SU-DHL-6 (cell line): Measurements from ENCODE around the gene KIAA0040.

ENCODE experiments used
- H2AFZ ChIP-seq: fragments of 200-600 bp; sonication (generic); 2 replicates; pipeline ENCODE4 v1.6.1; 2014; ENCODE audit warnings: low read depth, mild to moderate bottlenecking, moderate library complexity, mixed read lengths, antibody characterized with exemption, low read length; ENCODE audit not compliant: severe bottlenecking
- H3F3A ChIP-seq: fragments of 200-600 bp; shearing (Covaris generic); 2 replicates; pipeline ENCODE4 v1.6.0; 2016; ENCODE audit warnings: antibody characterized with exemption, mild to moderate bottlenecking; ENCODE audit not compliant: insufficient read depth
- H3K27ac ChIP-seq: fragments of 200-600 bp; sonication (generic); 2 replicates; pipeline ENCODE4 v1.5.1; 2016; ENCODE audit warnings: low read depth, mild to moderate bottlenecking, low read length, moderate library complexity, mixed read lengths
- H3K27me3 ChIP-seq: fragments of 200-600 bp; sonication (generic), shearing (Covaris generic); 2 replicates; pipeline ENCODE4 v1.6.0; 2014; ENCODE audit warnings: mild to moderate bottlenecking, low read length
- H3K36me3 ChIP-seq: fragments of 200-600 bp; sonication (generic); 2 replicates; pipeline ENCODE4 v1.6.1; 2014; ENCODE audit warnings: mild to moderate bottlenecking, low read length, mixed read lengths
- H3K4me2 ChIP-seq: fragments of 300-600, 200-600 bp; shearing (Covaris generic), sonication (generic); 2 replicates; pipeline ENCODE4 v1.6.0; 2014; ENCODE audit warnings: low read length, low read depth, mild to moderate bottlenecking; ENCODE audit not compliant: poor library complexity, severe bottlenecking
- H3K4me3 ChIP-seq: fragments of 200-600 bp; sonication (generic); 2 replicates; pipeline ENCODE4 v1.5.1; 2014; ENCODE audit warnings: antibody characterized with exemption, low read length, mild to moderate bottlenecking, mixed read lengths; ENCODE audit not compliant: insufficient read depth, poor library complexity, severe bottlenecking
- H3K79me2 ChIP-seq: fragments of 200-600 bp; sonication (generic); 2 replicates; pipeline ENCODE4 v1.6.1; 2014; ENCODE audit warnings: mild to moderate bottlenecking, low read length, moderate library complexity; ENCODE audit not compliant: insufficient read depth
- H3K9ac ChIP-seq: fragments of 200-600 bp; sonication (generic); 2 replicates; pipeline ENCODE4 v1.7.0; 2014; ENCODE audit warnings: mild to moderate bottlenecking, low read length
- H3K9me2 ChIP-seq: fragments of 200-600 bp; sonication (generic); replicated peaks from 2 replicates; pipeline ENCODE4 v1.6.1; 2014; ENCODE audit warnings: low read length; ENCODE audit not compliant: insufficient read depth
- H3K9me3 ChIP-seq: fragments of 200-600 bp; sonication (generic); 2 replicates; pipeline ENCODE4 v1.6.1; 2014; ENCODE audit warnings: low read length, mixed read lengths; ENCODE audit not compliant: insufficient read depth
- H4K20me1 ChIP-seq: fragments of 200-600 bp; sonication (generic); 2 replicates; pipeline ENCODE4 v1.6.1; 2014; ENCODE audit warnings: low read depth, mild to moderate bottlenecking, antibody characterized with exemption, low read length, moderate library complexity, mixed read lengths
- EZH2phosphoT487 ChIP-seq: fragments of 200-600 bp; sonication (generic), shearing (Covaris generic); conservative IDR thresholded peaks from 2 replicates; pipeline ENCODE4 v1.6.1; 2018; ENCODE audit warnings: mild to moderate bottlenecking, antibody characterized with exemption, low read length, moderate library complexity, mixed read lengths
- TF ChIP-seq, protein P1 (sequence below): fragments of 200-600 bp; sonication (generic); IDR thresholded peaks from one replicate; pipeline ENCODE4 v1.5.1; 2017; ENCODE audit warnings: antibody characterized with exemption, mild to moderate bottlenecking, low read length, moderate library complexity; ENCODE audit not compliant: insufficient read depth, poor library complexity, severe bottlenecking

Gene KIAA0040

DNA sequence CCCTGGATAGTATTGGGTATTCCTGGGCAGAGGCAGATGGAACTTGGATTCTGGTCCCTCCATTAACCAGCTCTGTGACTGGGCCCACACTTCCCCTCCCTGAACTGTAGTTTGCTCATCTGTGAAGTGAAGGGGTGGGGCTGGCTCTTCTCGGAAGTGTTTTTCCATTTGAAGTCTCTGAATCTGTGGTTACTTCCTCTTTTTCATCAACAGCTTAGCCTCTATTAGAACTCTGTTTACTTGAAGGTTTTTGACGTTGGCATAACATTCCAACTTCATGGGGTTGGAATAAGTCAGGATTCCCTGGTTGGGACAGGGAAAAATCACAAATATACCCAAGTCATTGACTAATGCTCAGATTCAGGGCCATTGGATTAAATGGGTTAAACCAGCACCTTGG lies 3.6 kb downstream of the KIAA0040 start:
- no peaks in the 10 kb centered on the region for H4K20me1 ChIP-seq
- peak overlapping the region; percentile 69 for H3K27ac ChIP-seq
- peaks cover 5% of the 10 kb centered on the region; the same call in 1 of the 2 replicates for H3K36me3 ChIP-seq
- H3K9me2 ChIP-seq: no peaks in the 10 kb centered on the region
- H3K9ac ChIP-seq: peak overlapping the region; percentile 77
- H3K4me2 ChIP-seq: peak overlapping the region; percentile 88
- H2AFZ ChIP-seq: peak overlapping the region; percentile 3
- H3K79me2 ChIP-seq: peaks cover 51% of the 10 kb centered on the region
- H3K9me3 ChIP-seq: no peaks in the 10 kb centered on the region
- H3K4me3 ChIP-seq: peak overlapping the region; percentile 98
- peaks cover 6% of the 10 kb centered on the region for H3F3A ChIP-seq
- H3K27me3 ChIP-seq: no peaks in the 10 kb centered on the region
- TF ChIP-seq EZH2phosphoT487: no peak
- TF ChIP-seq, protein P1, sequence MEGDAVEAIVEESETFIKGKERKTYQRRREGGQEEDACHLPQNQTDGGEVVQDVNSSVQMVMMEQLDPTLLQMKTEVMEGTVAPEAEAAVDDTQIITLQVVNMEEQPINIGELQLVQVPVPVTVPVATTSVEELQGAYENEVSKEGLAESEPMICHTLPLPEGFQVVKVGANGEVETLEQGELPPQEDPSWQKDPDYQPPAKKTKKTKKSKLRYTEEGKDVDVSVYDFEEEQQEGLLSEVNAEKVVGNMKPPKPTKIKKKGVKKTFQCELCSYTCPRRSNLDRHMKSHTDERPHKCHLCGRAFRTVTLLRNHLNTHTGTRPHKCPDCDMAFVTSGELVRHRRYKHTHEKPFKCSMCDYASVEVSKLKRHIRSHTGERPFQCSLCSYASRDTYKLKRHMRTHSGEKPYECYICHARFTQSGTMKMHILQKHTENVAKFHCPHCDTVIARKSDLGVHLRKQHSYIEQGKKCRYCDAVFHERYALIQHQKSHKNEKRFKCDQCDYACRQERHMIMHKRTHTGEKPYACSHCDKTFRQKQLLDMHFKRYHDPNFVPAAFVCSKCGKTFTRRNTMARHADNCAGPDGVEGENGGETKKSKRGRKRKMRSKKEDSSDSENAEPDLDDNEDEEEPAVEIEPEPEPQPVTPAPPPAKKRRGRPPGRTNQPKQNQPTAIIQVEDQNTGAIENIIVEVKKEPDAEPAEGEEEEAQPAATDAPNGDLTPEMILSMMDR: no peak

DNA sequence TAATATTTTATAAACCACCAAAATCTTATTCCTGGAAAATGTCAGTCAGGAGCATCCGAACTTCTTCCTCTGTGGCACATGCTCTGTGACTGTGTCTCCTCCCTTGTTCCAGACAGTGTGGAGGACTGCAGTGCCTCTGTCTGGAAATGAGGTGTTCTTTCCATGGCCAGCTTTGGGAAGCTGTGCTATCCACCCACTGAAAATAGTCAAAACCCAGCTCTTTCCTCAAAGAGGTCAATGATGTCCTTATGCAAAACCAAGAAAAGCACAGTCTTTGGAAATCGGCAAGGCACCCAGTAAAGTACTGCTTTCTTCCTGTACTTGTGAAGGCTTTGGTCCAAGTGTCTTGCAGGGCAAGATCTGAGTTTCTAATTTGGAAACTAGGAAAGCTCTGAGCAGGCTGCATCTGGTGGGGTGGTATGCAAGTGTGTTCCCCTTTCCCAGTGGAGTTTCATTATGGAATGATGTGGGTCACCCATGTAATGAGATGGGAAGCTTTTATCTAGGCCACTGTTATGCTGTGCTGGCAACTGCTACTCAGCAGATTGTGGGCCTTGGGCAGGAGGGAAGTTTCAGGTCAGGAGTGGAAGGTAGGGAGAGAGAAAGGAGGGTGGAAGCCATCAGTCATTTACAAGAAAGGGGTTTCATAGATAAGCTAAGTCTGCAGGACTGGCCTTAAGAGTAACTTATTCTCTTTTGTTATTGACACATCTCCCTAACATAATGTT lies 6.0 kb downstream of the KIAA0040 start:
- TF ChIP-seq, protein P1: no peak
- TF ChIP-seq EZH2phosphoT487: no peak
- H3K9me2 ChIP-seq: no peaks in the 10 kb centered on the region
- H3K4me2 ChIP-seq: no peak overlapping the region
- H3K9ac ChIP-seq: no peak overlapping the region
- no peak overlapping the region for H3K4me3 ChIP-seq
- H3K36me3 ChIP-seq: peaks cover 5% of the 10 kb centered on the region; the same call in 1 of the 2 replicates
- H2AFZ ChIP-seq: no peak overlapping the region
- no peak overlapping the region for H3K27ac ChIP-seq
- H3K79me2 ChIP-seq: peaks cover 55% of the 10 kb centered on the region
- peaks cover 6% of the 10 kb centered on the region; the same call in 1 of the 2 replicates for H3F3A ChIP-seq
- no peaks in the 10 kb centered on the region for H3K9me3 ChIP-seq
- no peaks in the 10 kb centered on the region for H4K20me1 ChIP-seq
- no peaks in the 10 kb centered on the region for H3K27me3 ChIP-seq

DNA sequence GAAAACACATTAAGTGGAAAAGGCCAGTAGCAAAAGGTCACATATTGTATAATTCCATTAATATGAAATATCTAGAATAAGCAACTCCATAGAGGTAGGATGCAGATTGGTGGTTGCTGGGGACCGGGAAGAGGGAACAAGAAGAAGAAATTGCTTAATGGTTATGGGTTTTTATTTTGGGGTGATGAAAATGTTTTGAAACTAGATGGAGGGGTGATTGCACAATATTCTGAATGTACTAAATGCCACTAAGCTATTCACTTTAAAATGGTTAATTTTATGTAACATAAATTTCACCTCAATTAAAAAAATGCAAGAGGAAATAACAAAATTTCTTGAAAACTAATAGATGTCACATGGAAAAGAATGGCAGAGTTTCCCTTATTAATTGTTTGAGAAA lies 6.7 kb downstream of the KIAA0040 start:
- TF ChIP-seq, protein P1: no peak
- TF ChIP-seq EZH2phosphoT487: no peak
- Histone ChIP-seq H2AFZ (no peak overlapping the region), H3K79me2 (peaks cover 49% of the 10 kb centered on the region), H3K9me3 (no peaks in the 10 kb centered on the region), H3F3A (peaks cover 6% of the 10 kb centered on the region; the same call in 1 of the 2 replicates), H3K4me2 (no peak overlapping the region), H3K27ac (no peak overlapping the region), H3K4me3 (no peak overlapping the region), H3K36me3 (peaks cover 5% of the 10 kb centered on the region; the same call in 1 of the 2 replicates), H3K9me2 (no peaks in the 10 kb centered on the region), H3K27me3 (no peaks in the 10 kb centered on the region), H4K20me1 (no peaks in the 10 kb centered on the region), H3K9ac (no peak overlapping the region)
